DMS153 treated with DMSO at 0.1 percent for 48 hours (cell line): Measurements from ENCODE around the gene FOXA2.
A peak's percentile ranks its signal among the peaks of the same experiment; 100 is the strongest.
"Not testable (repeated sequence)": the region's sequence is repeated elsewhere in the genome, so short reads cannot be mapped to it uniquely, and the experiment has no call there.

Source experiments
- DNase-seq: peaks from one replicate; lab custom pipeline; 2025; ENCODE audit not compliant: unreplicated experiment; lab: John Stamatoyannopoulos, UW

The FOXA2 gene

GRCh38 chr20:22569353-22569752, 15.0 kb downstream of the FOXA2 start:
- DNase-seq = peak; percentile 48

DNA sequence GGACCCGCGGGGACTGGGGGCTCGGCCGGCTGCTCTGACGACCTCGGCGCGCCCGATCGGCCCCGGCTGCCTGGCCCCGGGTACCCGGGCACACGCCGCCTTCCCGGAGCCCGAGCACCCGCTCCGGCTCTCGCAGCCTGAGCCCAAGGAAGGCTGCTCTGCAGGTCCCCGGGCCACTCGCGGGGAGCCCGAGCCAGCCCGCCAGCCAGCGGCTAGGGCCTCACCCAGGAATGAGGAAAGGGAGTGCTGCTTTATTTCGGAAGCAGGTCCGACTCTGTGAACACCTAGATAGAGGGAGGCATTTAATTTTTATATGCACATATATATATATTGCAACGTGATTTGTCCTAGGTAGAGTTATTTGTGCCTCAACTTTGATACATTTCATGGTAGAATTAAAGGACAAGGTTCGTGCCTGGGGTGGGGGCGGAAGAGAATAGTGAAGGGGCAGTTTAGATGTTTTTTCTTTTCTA, 15.5 kb downstream of the FOXA2 start:
- DNase-seq = no peak

DNA sequence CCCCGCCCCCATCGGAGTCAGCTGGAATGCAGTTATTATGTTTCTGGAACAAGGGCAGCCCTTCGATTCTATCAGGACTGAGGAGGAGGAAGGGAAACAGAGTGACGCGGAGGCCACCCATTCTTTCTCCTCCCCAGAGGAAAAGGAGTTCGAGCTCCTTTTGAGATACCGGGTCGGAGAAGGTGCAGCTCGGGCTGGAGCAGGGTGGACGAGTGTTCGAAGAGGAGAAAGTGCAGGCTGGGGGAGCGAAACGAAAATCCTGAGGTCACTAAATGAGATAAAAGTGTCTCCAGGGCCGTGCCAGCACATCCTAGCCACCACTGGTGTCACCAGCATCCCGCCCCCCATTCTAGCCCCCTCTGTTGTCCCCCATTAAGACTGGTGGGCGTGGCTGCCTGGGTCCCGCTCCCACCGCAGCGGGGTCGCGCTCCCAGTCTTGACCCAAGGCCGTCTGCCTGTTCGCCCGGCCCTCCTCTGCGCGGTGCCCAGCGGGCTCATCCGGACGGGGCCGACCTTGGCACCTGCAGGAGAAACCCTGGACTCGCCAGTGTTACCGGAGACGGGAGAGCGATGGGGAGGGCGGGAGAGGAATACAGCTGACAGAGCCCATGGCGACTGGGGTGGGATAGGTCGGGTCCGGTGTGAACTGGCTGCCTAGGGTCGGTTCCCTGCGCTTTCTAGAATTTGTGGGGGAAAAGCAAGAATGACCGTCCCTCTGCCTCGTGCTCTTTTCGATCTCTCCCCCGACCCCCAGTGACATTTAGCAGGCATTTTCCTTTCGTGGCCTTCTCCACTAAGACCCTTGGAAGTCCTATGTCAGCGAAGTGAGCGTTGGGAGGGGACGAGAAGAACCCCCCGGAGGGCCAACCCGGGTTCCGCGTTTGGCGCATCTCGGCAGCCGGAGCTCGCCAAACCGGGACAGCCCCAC, 16.2 kb downstream of the FOXA2 start:
- peak; percentile 45 for DNase-seq

- DNase-seq = no peak
Measured at GRCh38 chr20:22566876-22567658, 17.3 kb downstream of the FOXA2 start.

DNA sequence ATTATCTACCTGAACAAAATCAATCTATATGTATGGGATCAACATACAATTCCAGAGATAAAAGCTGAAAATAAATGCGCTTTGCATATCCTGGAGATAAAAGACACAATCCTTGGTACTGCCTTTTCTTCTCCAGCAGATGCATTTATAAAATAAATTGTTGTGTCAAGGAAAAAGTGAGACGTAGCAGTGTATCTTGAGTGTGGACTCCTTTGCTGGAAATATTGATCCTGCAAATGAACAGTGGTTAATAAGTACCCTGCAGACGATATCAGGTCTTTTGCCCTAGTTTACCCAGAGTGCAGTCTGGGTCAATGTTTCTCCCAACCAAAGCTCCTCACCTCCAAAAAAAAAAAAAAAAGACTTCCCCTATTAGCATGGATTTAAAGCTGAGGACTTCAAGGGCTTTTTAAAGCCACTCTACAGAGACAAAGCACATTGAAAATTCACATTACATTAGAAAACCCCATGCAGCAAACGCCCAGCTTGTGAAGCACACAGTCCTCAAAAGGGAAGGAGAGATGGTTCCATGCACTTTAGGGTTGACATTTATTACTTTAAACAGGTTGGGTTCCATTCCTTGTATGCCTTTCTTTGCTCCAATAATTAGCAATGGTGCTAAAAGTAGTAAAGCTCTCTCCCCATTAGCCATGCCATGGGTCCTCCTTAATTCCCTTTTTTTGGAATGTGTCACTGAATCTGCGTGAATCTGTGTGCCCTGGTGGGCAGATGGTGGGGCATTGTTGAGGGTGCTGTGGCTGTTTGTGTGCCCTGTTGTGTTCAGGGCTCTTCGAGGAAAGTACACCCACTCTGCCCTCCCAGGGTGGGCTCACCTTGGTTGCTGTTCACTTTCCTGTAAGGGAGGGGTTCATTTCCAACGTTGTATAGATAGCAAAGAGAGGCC, 21.1 kb downstream of the FOXA2 start:
- no peak for DNase-seq

DNA sequence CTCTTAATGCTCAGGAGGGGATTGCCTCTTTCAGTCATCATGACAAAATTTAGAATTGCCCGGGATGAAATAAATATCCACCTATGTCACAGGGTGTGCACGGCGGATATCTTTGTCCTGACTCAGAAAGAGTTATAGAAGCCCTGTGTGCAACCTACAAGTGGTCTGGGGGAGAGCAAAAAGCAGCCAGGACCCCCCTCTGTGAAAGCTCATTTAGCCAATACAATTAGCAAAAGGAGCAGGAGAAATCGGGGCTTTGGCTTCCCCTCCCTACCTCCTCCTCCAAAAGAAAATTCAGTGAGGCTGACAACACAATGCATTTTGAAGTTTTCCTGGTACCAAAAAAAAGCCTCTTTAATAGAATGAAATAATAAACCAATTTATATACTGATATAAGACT, 21.8 kb downstream of the FOXA2 start:
- no peak for DNase-seq

GRCh38 chr20:22561965-22562577, 22.3 kb downstream of the FOXA2 start:
- no peak for DNase-seq

DNA sequence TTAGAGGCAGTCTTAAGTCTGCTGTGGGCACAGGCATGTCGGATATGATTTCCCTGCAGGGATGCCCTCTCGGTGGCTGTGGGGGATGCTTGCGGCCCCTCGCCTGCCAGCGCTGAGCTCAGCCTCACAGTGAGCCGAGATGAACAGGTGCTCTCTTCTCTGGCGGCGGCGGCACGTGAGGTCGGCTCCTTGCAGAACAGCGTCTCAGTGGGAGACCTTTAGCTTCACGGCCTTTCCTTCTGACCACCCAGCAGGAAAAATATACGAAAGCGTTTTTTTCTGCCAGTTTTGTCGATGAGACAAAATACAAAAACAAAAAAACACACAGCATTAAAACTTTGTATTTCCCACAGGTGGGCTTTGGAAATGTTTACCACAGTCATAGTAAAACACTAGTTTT, 23.6 kb downstream of the FOXA2 start:
- DNase-seq = no peak

DNA sequence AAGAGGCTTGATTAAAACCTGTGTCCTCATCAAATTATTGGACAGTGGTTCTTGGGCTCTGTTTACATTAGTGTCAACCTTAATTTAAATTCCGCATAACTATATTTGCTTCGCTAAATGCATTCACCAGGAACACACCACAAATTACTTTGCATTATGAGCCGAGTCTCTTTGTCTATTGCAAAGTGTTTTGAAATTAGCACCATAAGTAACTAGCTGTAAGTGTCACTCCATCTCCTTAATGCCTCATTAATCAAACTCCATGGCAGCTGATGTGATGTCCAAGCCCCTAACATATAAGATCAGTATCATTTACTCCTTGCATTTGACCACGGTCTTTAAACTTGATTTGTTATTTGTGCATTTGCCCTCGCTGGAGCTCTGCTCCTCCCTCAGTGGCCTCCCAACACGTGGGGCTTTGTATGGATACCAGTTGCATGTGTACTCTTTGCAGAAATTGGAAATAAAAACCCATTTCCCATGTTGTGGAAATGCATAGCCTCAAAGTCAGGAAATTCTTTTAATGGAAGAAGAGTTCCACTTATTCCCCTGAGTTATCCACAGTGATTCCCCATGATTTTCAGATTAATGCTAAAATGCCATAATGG, 24.6 kb downstream of the FOXA2 start:
- DNase-seq = no peak

GRCh38 chr20:22557403-22558276, 26.7 kb downstream of the FOXA2 start:
- DNase-seq = no peak

GRCh38 chr20:22556565-22557056, 27.8 kb downstream of the FOXA2 start:
- DNase-seq = no peak

DNA sequence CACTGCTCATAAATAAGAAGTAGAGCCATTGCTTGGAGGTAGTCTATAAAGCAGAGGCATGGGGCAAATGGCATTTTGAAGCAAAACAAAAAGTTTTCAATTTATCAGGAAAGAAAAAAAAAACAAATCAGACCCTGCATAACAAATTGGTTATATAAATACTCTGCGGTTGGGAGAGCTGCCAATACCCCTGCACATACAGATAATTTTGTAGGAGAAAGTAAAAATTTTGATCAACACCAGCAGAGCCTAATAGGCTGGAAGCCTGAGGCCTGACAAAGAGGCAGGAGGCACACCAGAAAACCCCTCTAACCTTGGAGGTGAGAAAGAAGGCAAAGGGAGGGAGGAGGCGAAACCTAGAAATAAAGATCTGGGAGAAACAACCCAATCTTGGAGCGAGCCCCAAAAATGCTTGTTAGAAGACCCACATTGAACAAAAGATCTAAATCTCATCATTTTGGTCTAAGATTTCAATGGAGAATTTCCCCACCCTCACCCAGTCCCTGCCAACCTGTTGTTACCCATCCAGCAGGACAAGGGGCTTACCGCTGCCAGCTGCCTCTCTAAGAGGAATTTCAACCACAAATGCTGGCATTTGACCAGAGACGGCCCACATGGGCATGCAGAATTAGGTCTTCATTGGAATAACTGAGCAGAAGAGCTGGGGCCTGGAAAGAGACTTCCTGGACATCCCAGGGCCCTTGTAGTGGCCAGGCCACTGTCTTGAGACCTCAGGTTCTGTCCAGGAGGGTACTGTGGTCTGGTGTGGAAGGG, 28.4 kb downstream of the FOXA2 start:
- no peak for DNase-seq

- DNase-seq = no peak
Measured at GRCh38 chr20:22554391-22554790, 30.0 kb downstream of the FOXA2 start.

DNA sequence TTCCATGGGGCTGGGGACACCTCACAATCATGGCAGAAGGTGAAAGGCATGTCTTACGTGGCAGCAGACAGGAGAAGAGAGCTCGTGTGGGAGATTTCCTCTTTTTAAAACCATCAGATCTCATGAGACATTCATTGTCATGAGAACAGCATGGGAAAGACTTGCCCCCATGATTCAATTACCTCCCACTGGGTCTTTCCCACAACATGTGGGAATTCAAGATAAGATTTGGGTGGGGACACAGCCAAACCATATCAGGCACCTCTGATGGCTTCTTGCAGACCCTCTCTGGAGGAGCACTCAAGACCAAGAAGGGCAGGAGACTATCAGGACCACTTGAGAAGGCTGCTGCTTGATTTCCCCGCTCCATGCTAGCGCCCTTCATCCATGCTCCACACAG, 33.9 kb downstream of the FOXA2 start:
- not testable (repeated sequence) for DNase-seq

DNA sequence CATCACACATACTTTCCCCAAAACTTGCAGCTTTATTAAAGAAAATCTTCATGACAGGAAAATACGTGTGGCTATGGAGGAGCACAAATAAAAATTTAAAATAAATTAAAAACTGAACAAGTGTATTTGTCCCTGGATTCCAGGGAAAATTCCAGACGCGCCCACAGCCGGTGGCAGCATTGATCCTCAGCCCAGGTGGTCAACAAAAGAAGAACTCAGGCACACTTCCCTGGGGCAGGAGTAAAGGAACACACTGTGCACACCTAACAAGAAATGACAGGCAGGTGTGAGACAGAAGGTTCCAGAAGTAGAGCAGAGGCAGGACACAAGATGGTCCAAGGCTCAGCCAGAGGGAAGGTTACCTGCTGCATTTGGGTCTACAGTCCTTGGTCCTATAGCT, 36.3 kb downstream of the FOXA2 start:
- no peak for DNase-seq

- DNase-seq = peak; percentile 36
Measured at GRCh38 chr20:22546344-22546743, 38.0 kb downstream of the FOXA2 start.

- DNase-seq = no peak
Measured at GRCh38 chr20:22545045-22545444, 39.3 kb downstream of the FOXA2 start.

GRCh38 chr20:22544462-22544861, 39.9 kb downstream of the FOXA2 start:
- DNase-seq = no peak
